ENCODE measurements around the gene EBNA1BP2.
"Not testable (repeated sequence)": the region's sequence is repeated elsewhere in the genome, so short reads cannot be mapped to it uniquely, and the experiment has no call there.

Gene EBNA1BP2

DNA sequence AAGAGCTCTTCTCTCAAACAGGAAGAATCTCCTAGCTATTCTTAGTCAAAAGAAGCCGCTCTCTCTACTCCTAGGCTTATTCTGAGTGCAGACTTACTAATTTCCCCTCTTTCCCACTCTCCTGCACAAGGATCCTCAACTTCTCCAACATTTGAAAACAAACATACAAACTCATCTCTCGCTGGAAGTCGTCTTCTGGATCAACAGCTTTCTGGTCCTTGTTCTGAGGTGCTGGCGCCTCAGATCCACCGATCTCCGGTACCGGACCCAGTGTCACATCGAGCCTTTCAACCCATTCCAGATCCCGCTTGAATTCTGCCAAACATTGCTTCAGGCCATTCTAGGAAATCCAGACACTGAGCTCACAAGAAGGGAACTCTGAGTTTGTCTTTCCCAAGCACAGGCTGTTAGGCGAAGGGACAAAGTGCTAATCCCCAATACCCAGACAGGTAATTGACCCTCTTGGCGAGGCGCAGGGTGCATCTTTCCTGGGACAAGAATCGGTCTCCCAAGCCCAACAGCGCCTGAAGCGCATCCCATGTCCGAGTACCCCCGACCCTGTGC is 696 bp downstream of the EBNA1BP2 start:
- no peak for DNase-seq

DNA sequence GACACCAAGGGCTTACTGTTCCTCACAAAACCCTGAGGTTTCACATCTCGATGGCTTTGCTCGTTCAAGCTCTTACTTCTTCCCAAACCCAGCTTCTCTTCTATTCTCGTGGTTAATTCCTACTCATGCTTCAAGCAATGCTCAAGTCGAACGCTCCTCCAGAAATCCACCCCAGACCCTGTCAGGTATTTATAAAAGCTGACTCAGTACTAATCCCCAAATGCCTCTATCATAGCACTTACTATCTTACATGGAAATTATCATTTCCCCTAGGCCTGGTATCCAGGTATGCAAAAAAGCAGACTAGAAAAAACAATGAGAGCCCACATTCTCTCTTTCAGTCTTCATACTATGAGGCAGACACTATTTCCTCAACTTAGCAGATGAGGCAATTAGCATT is 6.3 kb downstream of the EBNA1BP2 start:
- DNase-seq, result no peak

DNA sequence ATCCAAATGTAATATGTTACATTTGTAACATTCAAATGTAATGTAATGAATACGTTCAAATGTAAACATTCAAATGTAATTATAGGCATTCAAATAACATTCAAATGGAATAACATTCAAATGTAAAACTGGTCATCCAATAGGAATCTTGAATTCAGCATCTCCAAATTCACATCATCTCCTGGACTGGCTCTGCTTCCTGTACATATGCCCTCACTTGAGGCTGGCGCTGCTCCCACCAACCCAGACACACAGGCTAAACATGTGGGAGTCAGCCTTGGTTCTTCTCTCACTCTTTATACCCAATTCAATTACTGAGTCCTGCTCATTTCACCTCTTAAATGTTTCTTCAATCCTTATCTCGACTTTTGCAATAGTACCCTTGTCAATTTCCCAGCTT is 6.9 kb downstream of the EBNA1BP2 start:
- DNase-seq, result no peak

DNA sequence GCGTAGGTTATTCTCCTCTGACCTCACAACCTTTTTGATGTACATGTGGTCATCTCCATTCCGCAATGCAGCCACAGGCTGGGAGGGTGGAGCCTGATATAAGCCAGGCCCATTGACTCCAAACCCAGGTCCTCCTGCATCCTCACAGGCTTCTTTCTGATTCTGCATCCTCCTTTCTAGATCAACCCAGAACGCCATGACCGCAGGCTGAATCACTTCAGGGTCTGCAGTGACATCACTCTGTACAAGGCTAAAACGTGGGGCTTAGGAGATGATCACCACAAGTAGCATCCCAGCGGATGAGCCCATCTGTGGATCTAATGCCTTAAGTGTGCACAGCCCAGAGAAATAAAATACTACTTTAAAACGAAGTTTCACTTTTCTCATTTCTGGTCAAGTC is 16.1 kb downstream of the EBNA1BP2 start:
- DNase-seq, result no peak

DNA sequence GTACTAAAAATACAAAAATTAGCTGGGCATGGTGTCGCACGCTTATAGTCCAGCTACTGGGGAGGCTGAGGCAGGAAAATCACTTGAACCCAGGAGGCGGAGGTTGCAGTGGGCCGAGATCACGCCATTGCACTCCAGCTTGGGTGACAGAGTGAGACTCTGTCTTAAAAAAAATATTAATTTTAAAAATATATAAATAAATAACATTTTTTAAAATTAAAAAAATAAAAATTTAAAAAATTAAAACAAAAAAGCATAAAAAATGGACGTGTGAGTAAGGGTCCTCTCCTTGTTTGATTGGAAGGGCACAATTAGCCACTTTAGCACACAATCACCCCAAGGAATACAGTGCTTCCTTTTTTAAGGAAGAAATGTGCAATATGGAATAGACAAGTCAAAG is 18.6 kb downstream of the EBNA1BP2 start:
- DNase-seq, result no peak

DNA sequence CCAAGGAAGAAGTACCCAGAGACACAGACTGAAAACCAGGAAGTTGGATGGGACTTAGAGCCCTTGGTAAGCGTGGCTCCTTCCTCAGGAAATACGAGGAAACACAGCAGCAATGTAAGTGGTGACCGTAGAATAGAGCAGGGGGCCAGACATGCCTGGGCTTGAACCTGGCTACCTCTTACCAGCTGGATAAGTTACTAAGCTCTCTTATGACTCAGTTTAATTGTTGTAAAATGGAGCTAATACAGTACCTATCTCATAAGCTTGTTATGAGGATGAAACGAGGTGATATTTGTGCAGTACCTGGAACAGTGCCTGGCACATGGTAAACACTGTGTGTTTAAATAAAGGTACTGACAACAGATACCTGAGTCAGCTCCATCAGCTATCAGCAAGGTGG is 19.2 kb downstream of the EBNA1BP2 start:
- DNase-seq, result peak; percentile 59

DNA sequence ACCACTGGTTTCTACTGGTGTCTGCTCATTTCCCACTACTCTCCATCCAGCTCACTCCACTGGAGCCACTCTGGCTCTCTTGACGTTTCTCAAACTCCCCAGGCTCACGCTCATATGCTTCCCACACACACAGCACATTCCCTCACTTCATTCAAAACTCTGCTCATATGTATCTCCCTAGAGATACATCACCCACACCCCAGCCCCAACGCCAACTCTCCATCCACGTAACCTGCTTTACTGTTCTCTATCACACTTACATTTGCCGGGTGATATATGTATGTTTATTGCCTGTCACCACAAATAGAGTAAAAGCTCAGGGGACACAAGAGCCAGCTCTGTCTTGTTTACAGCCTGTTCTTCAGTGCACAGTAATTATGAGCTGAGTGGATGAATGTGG is 22.2 kb downstream of the EBNA1BP2 start:
- DNase-seq, result no peak

DNA sequence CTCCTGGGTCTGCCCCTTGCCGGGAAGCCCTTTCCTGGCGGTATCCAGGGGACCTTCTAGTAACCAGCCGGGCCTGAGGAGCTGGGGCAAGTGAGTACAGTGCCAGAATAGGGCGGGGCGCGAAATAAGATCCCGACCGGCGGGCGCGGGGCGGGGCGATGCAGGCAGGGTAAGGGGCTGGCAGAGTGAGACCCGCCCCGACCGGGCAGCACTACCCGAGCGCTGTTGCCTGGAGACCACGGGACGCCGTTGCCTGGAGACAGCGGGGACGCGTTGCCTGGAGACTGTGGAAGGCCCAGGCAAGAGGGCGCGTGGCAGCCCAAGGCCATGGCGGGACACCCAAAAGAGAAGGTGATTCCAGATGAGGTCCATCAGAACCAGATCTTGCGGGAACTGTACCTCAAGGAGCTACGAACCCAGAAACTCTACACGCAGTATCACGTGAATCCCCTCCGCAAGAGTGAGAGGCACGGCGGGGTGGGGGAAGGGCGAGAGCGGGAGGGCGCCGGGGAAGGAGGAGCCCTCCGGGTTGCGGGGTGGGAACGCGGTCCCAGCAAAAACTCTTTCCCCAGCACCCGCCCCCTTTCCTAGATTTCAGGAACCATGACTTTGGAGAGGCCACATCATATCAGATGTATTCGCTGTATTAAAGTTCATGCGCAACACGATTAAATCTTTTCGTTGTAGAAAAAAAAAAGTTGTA is 24.3 kb downstream of the EBNA1BP2 start:
- DNase-seq, result peak; percentile 81

DNA sequence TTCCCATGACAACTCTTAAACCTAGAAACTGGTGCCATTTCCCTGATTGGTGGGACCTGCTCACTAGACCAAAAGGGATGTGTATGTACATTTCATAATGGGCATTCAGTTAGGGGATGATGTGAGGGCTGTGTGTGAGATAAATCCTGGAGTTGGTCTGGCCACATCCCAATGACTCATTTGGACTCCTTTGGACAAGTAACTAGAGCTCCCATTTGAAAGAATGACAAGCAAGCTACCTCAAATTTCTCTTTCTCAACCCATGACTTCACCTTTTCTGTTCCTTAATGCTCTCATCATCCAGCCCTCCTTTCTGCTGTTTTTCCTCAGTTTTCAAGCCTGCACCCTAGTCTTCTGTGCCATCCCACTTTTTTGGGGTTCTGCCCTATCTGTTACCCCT is 27.9 kb downstream of the EBNA1BP2 start:
- no peak for DNase-seq

DNA sequence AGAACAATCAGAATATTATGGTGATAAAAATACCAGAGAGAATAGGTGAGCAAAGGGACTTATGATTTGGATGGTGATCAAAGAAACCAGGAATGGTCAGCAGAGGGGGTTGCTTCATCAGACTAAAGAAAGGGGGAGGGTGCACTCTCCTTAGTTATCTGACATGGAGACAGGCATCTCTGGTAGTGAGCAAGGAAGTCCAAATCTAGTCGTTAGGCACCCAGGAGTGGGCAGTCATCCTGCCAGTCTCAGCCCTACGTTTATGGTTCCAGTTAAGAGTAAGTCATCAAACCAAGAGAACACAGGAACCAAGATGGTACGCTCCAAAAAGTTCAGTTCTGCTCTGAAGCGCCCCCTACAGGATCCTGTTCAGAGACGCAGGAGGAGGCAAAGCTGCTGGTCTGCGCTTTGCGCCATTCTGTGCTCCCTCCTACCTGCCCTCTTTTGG is 28.6 kb downstream of the EBNA1BP2 start:
- DNase-seq, result no peak

DNA sequence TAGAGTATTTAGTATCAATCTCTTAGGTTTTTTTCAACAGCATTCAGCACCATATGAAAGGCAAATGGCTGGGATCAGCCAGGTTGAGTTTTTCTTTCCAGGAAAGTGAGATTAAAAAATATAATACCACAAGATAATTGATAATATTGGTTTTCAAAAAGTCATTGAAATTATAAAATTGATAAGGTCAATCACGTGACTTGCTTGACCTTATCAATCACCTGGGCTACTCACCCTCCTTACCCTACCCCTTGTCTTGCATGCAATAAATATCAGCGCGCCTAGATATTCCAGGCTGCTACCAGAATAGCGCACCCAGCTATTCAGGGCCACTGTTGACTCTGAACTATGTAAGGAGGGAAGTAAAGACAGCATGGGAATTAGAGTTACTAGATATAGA is 31.5 kb downstream of the EBNA1BP2 start:
- DNase-seq, result no peak

DNA sequence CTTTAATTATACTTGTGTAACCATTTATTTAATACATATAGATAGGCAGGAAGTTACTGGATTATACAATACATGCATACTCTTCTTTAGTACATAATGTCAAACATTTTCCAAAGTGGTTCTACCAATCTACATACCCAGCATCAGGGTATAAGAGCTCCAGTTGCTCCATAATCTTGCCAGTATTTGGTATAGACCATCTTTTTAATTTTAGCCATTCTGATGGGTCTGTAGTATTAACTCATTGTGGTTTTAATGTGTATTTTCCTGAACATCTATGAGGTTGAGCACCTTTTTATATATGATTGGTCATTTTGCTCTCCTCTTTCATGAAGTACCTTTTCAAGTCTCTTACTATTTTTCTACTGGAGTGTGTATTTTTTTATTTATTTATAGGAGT is 32.1 kb downstream of the EBNA1BP2 start:
- no peak for DNase-seq

DNA sequence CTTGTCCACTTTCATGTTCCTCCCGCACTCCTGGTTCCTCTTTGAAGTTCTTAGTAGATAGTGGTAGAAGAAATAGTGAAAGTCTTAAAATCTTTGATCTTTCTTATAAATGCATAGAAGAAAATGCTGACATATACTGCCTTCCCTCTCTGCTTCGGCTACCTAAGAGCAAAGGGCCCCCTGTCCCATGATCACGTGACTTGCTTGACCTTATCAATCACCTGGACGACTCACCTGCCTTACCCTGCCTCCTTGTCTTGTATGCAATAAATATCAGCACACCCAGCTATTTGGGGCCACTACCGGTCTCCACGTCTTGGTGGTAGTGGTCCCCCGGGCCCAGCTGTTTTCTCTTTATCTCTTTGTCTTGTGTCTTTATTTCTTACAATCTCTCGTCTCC is 32.8 kb downstream of the EBNA1BP2 start:
- not testable (repeated sequence) for DNase-seq

DNA sequence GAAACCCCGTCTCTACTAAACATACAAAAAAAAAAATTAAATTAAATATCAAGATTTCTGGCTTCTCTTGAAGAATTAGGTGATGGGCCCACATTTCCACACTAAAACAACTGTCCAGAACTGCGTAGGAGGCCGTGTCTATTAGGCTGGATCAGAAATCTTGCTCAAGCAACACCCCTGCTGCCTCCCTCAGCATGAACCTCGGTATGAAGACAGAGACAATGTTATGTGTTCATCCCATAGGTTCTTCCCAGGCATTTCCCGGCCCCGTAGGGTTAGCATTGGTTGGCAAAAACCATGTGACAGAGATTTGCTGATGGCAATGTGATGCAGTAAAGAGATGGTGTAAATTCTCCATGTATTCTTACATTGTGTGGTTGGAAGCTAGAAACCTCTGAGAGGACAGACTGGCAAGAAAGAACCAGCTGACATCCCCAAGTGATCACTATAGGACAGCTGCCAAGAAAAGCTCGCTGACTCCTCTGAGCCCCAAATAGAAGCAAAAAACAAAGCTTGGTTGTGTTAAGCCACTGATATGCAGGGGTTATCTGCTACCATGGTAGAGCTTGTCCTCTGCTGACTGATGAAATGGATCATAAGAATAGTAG is 34.5 kb downstream of the EBNA1BP2 start:
- DNase-seq, result no peak

DNA sequence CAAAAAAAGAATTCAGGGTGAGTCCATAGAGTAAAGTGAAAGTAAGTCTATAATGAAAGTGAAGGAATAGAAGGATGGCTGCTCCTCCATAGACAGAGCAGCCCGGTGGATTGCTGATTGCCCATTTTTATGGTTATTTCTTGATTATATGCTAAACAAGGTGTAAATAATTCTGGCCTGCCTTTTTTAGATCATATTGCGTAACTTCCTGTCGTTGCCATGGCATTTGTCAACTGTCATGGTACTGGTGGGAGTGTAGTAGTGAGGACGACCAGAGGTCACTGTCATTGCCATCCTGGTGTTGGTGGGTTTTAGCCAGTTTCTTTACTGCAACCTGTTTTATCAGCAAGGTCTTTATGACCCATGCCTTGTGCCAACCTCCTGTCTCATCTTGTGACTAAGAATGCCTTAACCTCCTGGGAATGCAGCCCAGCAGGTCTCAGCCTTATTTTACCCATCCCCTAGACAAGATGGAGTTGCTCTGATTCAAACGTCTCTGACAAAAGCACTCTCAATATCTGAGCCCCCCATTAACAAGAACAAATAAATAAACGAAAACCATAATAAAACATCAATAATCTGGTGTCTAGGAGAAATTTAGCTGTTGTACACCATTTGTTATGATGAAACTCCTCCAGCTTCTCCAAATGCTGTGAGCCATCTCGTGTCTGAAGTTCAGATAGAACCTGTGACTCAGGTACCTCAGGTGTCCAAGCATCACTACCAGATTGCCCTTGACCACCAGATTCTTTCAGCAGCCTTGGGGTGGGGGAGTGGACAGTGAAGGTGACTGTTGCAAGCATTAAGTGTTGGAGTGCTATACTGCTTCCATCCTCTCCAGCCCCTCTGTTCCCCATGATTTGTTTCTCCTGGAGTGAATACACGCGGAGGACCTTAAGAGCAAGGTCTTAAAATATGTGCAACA is 36.0 kb downstream of the EBNA1BP2 start:
- no peak for DNase-seq

DNA sequence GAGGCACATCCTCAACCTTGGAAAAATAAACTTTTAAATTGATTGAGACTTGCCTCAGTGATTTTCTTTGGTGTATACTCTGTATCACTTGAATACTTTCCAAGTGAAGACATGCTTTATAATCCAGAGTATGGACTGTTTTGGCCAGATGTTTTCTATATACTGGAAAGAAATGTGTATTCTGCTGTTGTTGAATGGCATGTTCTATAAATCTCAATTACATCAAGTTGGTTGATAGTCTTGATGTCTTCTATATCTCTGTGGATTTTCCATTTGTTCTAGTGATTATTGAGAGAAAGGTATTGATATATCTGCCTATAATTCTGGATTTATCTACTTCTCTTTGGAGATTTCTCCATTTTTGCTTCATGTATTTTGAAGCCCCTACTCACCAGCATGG is 37.5 kb downstream of the EBNA1BP2 start:
- no peak for DNase-seq

DNA sequence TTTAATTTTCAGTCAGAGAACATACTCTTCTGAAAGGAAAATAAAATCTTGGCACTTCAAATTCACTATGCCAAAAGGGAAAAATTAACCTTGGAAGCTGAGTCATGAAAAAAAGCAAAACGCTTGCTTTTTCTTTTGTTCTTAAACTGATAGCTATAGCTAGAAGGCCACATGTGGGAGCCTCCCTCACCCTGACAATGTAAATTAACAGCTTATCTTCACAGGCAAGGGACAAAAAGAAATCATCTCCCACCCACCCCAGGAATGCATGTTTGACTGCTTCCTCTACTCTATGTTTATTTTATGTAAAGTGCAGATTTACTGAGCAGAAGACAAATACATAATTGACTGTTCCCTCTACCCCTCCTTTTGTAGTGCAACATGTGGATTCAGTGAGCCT is 38.0 kb downstream of the EBNA1BP2 start:
- no peak for DNase-seq

DNA sequence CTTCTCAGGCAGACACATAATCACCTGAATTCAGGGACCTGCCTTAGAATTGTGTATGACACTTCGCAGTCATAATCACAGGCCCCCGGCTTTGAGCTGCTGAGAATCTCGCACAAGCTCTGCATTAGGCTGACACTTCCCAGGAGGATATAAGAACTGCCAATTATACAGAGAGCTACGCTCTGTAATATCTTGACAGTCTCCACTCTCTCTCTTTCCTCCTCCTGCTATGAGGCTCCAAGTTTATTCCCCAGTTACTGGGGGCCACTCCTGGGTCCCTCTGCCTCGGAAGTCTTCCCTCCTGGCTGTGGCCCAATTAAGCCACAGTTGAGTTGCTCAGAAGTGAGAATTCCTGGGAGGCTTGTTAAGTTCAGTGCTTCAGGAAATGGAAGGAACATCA is 42.7 kb downstream of the EBNA1BP2 start:
- DNase-seq, result no peak

DNA sequence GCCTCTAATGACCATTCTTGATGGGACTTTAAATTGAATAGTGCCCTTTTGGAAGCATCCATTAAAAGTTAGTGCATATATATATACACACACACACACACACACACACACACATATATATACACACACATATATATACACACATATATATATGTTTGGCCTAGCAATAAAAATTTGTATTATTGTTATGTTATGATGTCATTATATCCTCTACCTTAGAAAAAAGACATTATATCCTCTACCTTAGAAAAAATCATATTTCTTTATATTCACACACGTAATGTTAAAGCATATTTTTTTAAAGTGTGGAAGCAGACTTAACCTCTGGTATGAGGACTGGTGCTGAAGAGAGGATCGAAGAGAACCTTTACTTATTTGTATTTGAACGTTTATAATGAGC is 43.3 kb downstream of the EBNA1BP2 start:
- no peak for DNase-seq

DNA sequence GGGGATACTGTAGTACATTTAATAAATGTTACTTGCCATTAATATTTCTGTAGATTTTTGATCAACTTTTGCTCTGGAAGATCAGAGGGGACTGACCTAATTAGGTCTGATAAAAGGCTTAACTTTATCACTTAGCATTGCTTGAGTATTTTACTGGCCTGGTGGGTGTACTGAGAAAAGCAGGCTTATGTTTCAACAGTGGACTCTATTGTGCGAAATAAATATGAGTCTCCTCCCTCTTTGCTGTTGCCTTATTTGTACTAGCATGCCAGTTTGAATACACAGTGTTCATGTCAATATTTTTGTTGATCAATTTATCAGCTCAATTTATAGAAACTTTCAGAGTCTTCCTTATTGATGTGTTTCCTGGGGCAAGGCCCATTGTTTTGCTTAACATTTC is 49.1 kb downstream of the EBNA1BP2 start:
- no peak for DNase-seq

DNA sequence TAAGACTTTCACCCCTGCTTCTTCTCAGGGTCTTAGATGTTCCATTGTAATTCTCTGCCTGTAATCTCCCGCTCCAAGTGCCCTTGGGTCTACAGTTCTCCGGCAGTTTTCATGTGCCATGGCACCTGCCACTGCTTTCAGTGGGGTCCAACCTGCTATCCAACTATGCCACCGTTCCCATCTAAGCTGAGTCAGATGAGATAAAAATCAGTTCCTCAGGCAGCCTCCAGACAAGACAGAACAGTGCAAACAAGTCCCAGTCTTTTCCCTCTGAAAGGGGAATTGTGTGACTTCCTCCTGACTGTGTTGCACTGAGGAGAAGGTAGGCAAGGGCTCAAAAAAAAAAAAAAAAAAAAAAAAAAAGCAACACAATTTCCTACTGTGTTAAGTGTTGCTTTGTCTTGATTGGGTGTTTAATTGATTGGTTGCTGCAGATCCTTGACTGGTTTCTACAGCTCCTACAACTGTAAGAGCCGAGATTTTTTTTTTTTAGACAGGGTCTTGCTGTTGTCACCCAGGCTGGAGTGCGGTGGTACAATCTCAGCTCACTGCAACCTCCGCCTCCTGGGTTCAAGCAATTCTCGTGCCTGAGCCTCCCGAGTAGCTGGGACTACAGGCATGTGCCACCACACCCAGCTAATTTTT is 50.7 kb downstream of the EBNA1BP2 start:
- no peak for DNase-seq

DNA sequence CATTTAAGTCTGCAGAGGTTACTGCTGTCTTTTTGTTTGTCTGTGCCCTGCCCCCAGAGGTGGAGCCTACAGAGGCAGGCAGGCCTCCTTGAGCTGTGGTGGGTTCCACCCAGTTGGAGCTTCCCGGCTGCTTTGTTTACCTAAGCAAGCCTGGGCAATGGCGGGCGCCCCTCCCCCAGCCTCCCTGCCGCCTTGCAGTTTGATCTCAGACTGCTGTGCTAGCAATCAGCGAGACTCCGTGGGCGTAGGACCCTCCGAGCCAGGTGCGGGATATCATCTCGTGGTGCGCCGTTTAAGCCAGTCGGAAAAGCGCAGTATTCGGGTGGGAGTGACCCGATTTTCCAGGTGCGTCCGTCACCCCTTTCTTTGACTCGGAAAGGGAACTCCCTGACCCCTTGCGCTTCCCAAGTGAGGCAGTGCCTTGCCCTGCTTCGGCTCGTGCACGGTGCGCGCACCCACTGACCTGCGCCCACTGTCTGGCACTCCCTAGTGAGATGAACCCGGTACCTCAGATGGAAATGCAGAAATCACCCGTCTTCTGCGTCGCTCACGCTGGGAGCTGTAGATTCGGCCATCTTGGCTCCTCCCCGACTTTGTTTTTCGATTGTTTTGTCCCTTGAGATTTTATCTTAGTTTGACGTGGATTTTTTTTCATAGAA is 52.0 kb downstream of the EBNA1BP2 start:
- not testable (repeated sequence) for DNase-seq

Measured in DMS153 (cell line).